ENCODE results near the gene DNAH9. TPM values are rescaled to one million over a fixed set of nuclear protein-coding genes. Genes with fewer than 3 reads are reported as not detected.

Gene DNAH9
- total and polyA plus RNA-seq, 2 of the 8 experiments (the other 6 are each of a cell fraction or from before 2014, with no cell fraction given): 0.21 to 0.86 TPM

DNA sequence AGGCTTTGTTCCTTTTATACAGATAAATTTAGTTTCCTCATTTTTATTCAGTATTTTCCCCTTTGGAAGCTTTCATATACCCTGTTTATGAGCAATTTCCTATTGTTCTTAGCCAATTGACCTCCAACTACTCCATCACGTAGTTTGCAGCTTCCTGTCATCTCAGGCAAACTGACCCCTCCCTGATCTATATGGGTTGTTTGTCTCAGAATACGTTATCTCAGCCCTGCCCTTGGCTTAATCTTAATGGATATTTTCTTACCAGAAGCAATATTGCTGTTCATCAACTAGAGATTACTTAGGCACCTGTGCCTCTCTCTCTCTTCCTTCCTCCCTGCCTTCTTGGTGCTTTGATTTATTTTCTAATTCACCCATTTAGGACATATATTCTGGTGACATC lies 317.8 kb downstream of the DNAH9 start (continued):
- TF ChIP-seq, protein P1, sequence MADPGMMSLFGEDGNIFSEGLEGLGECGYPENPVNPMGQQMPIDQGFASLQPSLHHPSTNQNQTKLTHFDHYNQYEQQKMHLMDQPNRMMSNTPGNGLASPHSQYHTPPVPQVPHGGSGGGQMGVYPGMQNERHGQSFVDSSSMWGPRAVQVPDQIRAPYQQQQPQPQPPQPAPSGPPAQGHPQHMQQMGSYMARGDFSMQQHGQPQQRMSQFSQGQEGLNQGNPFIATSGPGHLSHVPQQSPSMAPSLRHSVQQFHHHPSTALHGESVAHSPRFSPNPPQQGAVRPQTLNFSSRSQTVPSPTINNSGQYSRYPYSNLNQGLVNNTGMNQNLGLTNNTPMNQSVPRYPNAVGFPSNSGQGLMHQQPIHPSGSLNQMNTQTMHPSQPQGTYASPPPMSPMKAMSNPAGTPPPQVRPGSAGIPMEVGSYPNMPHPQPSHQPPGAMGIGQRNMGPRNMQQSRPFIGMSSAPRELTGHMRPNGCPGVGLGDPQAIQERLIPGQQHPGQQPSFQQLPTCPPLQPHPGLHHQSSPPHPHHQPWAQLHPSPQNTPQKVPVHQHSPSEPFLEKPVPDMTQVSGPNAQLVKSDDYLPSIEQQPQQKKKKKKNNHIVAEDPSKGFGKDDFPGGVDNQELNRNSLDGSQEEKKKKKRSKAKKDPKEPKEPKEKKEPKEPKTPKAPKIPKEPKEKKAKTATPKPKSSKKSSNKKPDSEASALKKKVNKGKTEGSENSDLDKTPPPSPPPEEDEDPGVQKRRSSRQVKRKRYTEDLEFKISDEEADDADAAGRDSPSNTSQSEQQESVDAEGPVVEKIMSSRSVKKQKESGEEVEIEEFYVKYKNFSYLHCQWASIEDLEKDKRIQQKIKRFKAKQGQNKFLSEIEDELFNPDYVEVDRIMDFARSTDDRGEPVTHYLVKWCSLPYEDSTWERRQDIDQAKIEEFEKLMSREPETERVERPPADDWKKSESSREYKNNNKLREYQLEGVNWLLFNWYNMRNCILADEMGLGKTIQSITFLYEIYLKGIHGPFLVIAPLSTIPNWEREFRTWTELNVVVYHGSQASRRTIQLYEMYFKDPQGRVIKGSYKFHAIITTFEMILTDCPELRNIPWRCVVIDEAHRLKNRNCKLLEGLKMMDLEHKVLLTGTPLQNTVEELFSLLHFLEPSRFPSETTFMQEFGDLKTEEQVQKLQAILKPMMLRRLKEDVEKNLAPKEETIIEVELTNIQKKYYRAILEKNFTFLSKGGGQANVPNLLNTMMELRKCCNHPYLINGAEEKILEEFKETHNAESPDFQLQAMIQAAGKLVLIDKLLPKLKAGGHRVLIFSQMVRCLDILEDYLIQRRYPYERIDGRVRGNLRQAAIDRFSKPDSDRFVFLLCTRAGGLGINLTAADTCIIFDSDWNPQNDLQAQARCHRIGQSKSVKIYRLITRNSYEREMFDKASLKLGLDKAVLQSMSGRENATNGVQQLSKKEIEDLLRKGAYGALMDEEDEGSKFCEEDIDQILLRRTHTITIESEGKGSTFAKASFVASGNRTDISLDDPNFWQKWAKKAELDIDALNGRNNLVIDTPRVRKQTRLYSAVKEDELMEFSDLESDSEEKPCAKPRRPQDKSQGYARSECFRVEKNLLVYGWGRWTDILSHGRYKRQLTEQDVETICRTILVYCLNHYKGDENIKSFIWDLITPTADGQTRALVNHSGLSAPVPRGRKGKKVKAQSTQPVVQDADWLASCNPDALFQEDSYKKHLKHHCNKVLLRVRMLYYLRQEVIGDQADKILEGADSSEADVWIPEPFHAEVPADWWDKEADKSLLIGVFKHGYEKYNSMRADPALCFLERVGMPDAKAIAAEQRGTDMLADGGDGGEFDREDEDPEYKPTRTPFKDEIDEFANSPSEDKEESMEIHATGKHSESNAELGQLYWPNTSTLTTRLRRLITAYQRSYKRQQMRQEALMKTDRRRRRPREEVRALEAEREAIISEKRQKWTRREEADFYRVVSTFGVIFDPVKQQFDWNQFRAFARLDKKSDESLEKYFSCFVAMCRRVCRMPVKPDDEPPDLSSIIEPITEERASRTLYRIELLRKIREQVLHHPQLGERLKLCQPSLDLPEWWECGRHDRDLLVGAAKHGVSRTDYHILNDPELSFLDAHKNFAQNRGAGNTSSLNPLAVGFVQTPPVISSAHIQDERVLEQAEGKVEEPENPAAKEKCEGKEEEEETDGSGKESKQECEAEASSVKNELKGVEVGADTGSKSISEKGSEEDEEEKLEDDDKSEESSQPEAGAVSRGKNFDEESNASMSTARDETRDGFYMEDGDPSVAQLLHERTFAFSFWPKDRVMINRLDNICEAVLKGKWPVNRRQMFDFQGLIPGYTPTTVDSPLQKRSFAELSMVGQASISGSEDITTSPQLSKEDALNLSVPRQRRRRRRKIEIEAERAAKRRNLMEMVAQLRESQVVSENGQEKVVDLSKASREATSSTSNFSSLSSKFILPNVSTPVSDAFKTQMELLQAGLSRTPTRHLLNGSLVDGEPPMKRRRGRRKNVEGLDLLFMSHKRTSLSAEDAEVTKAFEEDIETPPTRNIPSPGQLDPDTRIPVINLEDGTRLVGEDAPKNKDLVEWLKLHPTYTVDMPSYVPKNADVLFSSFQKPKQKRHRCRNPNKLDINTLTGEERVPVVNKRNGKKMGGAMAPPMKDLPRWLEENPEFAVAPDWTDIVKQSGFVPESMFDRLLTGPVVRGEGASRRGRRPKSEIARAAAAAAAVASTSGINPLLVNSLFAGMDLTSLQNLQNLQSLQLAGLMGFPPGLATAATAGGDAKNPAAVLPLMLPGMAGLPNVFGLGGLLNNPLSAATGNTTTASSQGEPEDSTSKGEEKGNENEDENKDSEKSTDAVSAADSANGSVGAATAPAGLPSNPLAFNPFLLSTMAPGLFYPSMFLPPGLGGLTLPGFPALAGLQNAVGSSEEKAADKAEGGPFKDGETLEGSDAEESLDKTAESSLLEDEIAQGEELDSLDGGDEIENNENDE (IDR thresholded peaks at IDR 0.05; ENCODE audit: insufficient replicate concordance, low read length): no peak
- TF ChIP-seq FOSL1 (IDR thresholded peaks at IDR 0.05; ENCODE audit: insufficient read depth, low read depth, low read length): no peak
- no peak for TF ChIP-seq CHD1 (IDR thresholded peaks at IDR 0.05; ENCODE audit: low read depth, low read length)
- TF ChIP-seq KDM4A (IDR thresholded peaks at IDR 0.05; ENCODE audit: low read depth, low read length, severe bottlenecking): no peak
- TF ChIP-seq POU5F1 (IDR thresholded peaks at IDR 0.05; ENCODE audit: low read depth, low read length): no peak
- no peak for TF ChIP-seq RXRA (IDR thresholded peaks at IDR 0.05; ENCODE audit: insufficient read depth, low read depth, low read length)

Data from H1 (cell line).